KOPT-K1 (cell line): ENCODE data around the gene GNAT3.

Source experiments
- H3K27ac ChIP-seq: fragments of 200-600 bp; sonication (generic); 2 replicates; pipeline ENCODE4 v1.5.1; 2016; ENCODE audit warnings: antibody characterized with exemption, mild to moderate bottlenecking, low read depth, low read length; ENCODE audit not compliant: poor library complexity, severe bottlenecking
- H3K36me3 ChIP-seq: fragments of 200-600 bp; sonication (generic); 2 replicates; pipeline ENCODE4 v1.5.1; 2017; ENCODE audit warnings: antibody characterized with exemption, mild to moderate bottlenecking, low read length, moderate library complexity; ENCODE audit not compliant: insufficient read depth
- H3K9me3 ChIP-seq: fragments of 200-600 bp; sonication (generic); 2 replicates; pipeline ENCODE4 v1.5.1; 2017; ENCODE audit warnings: antibody characterized with exemption, low read length, mild to moderate bottlenecking; ENCODE audit not compliant: insufficient read depth, poor library complexity, severe bottlenecking

GNAT3 gene

GRCh38 chr7:80459776-80460510 is 51.9 kb downstream of the GNAT3 start:
- Histone ChIP-seq H3K36me3 (no peaks in the 10 kb centered on the region), H3K9me3 (no peaks in the 10 kb centered on the region)

GRCh38 chr7:80458822-80459725 is 52.8 kb downstream of the GNAT3 start:
- H3K9me3 ChIP-seq = no peaks in the 10 kb centered on the region
- no peaks in the 10 kb centered on the region for H3K36me3 ChIP-seq
- no peak overlapping the region for H3K27ac ChIP-seq

More at GRCh38 chr7:80459776-80460510, 51.9 kb downstream of the GNAT3 start:
- H3K27ac ChIP-seq = no peak overlapping the region

- Histone ChIP-seq H3K27ac (no peak overlapping the region), H3K36me3 (no peaks in the 10 kb centered on the region), H3K9me3 (no peaks in the 10 kb centered on the region)
Measured at GRCh38 chr7:80453699-80454340, 58.0 kb downstream of the GNAT3 start.

GRCh38 chr7:80450621-80451308 is 61.1 kb downstream of the GNAT3 start:
- Histone ChIP-seq H3K36me3 (no peaks in the 10 kb centered on the region), H3K9me3 (no peaks in the 10 kb centered on the region), H3K27ac (no peak overlapping the region)

GRCh38 chr7:80449836-80450235 is 62.0 kb downstream of the GNAT3 start:
- H3K36me3 ChIP-seq = no peaks in the 10 kb centered on the region
- no peaks in the 10 kb centered on the region for H3K9me3 ChIP-seq
- no peak overlapping the region for H3K27ac ChIP-seq

- Histone ChIP-seq H3K36me3 (no peaks in the 10 kb centered on the region), H3K27ac (no peak overlapping the region), H3K9me3 (no peaks in the 10 kb centered on the region)
Measured at GRCh38 chr7:80445351-80445750, 66.5 kb downstream of the GNAT3 start.

- H3K36me3 ChIP-seq = no peaks in the 10 kb centered on the region
- no peaks in the 10 kb centered on the region for H3K9me3 ChIP-seq
- H3K27ac ChIP-seq = no peak overlapping the region
Measured at GRCh38 chr7:80444811-80445210, 67.1 kb downstream of the GNAT3 start.

- no peak overlapping the region for H3K27ac ChIP-seq
- H3K36me3 ChIP-seq = no peaks in the 10 kb centered on the region
- no peaks in the 10 kb centered on the region for H3K9me3 ChIP-seq
Measured at GRCh38 chr7:80443325-80443724, 68.5 kb downstream of the GNAT3 start.

- no peaks in the 10 kb centered on the region for H3K36me3 ChIP-seq
- no peak overlapping the region for H3K27ac ChIP-seq
- no peaks in the 10 kb centered on the region for H3K9me3 ChIP-seq
Measured at GRCh38 chr7:80440883-80441282, 71.0 kb downstream of the GNAT3 start.

- Histone ChIP-seq H3K27ac (no peak overlapping the region), H3K9me3 (no peaks in the 10 kb centered on the region), H3K36me3 (no peaks in the 10 kb centered on the region)
Measured at GRCh38 chr7:80439894-80440821, 71.7 kb downstream of the GNAT3 start.

GRCh38 chr7:80435521-80435920 is 76.3 kb downstream of the GNAT3 start:
- Histone ChIP-seq H3K27ac (no peak overlapping the region), H3K9me3 (no peaks in the 10 kb centered on the region), H3K36me3 (no peaks in the 10 kb centered on the region)

- H3K27ac ChIP-seq = no peak overlapping the region
- H3K9me3 ChIP-seq = no peaks in the 10 kb centered on the region
- no peaks in the 10 kb centered on the region for H3K36me3 ChIP-seq
Measured at GRCh38 chr7:80434047-80434446, 77.8 kb downstream of the GNAT3 start.

- Histone ChIP-seq H3K9me3 (no peaks in the 10 kb centered on the region), H3K27ac (no peak overlapping the region), H3K36me3 (no peaks in the 10 kb centered on the region)
Measured at GRCh38 chr7:80432166-80432565, 79.7 kb downstream of the GNAT3 start.

- no peaks in the 10 kb centered on the region for H3K36me3 ChIP-seq
- no peak overlapping the region for H3K27ac ChIP-seq
- H3K9me3 ChIP-seq = no peaks in the 10 kb centered on the region
Measured at GRCh38 chr7:80429181-80429580, 82.7 kb downstream of the GNAT3 start.
